Activated CD4-positive, CD25-positive, alpha-beta regulatory T cell (primary cell): ENCODE data around the gene MKRN2.
"Not testable (repeated sequence)": the region's sequence is repeated elsewhere in the genome, so short reads cannot be mapped to it uniquely, and the experiment has no call there.

Experiments
- DNase-seq, 4 experiments: peaks; one replicate each; lab custom pipeline; 2025; lab: John Stamatoyannopoulos, UW

MKRN2 gene

DNA sequence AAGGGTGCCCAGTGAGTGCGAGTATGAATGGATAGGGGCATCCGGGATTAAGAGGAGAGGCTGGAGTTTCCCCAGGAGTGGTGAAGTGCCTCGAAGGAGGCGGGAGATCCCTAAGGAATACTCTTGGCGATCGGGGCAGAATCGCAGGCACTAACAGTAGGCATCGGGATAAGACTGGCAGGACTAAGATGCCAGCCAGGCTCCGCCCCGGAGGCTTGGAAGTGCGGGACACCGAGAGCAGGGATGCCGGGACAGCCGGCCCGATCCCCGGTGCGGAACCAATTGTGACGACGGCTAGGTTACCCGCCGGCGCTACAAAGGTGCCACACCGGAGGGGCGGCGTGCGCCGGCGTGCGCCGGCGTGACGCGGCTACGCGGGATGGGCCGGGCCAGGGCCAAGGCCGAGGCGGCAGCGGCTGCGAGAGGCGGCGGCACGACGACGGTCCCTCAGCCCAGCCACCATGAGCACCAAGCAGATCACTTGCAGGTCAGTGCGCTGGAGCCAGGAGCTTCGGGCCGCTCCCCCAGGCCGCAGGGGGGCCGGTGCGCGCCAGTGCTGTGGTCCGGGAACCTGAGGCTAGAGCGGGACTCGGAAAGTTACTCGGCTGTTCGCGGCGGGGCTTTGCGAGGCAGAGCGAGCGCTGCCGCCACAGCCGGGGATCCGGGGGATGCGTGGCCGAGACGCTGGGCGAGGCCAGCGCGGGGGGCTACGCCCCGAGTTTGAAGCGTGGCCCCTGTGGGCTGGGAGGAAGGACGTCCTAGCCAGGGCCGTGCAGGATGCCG is at the start of gene MKRN2:
Gene MKRN2, plus strand, starts transcription at position 398 of the 783 bp plus-strand sequence. Its CDS starts 64 bp downstream, at position 462.
- peak; percentile 66 to 79 (median 74) for DNase-seq

DNA sequence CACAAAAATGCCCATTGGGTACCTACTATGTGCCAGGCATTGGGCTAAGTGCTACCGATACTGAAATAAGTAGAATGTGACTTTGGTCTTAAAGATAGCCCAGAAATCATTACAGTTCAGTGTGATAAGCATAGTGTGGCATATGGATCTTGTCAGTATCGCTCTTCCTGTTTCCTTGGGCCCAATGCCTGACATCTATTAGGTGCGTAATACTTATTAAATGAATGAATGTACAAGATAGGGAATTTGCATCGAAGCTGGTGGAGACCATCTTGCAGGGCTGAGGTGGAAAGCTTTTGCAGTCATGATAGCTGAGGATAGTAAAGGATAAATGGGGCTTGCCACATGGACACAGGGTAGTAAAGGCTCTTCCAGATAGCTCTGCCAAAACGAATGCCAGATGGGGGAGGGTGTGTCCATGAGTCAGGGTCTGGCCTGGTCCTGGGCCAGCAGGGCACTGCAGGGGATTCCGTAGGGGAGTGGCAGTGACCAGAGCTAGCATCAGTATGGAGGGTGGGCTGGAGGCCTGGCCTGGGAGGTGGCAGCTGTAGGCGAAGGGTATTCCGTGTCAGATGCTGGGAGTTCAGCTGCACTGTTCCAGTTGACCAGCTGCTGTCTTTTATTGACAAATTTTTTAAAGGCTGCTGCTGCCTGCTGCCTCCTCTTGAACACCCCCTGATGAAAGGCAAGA is 49.2 kb upstream of the MKRN2 start:
- DNase-seq: no peak

GRCh38 chr3:12508291-12508700 is 48.6 kb upstream of the MKRN2 start:
- no peak for DNase-seq

DNA sequence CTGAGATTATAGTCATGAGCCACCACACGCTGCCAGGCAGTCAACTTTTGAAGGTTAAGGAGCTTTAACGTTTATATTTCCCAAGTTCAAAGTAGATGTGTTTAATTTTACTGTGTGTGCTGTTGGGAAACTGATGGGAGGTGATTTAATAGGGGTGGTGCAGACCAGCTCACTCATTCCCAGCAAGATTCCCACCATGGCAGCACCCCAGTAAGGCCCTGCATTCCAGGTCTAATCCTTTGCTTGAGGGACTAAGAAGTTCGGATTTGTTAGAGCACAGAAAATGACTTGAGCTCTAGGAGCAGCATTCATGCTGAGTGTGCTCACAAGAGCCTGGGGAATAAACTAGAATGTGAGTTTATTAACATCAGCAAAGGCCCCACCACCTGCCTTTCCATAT is 47.4 kb upstream of the MKRN2 start:
- DNase-seq: no peak

DNA sequence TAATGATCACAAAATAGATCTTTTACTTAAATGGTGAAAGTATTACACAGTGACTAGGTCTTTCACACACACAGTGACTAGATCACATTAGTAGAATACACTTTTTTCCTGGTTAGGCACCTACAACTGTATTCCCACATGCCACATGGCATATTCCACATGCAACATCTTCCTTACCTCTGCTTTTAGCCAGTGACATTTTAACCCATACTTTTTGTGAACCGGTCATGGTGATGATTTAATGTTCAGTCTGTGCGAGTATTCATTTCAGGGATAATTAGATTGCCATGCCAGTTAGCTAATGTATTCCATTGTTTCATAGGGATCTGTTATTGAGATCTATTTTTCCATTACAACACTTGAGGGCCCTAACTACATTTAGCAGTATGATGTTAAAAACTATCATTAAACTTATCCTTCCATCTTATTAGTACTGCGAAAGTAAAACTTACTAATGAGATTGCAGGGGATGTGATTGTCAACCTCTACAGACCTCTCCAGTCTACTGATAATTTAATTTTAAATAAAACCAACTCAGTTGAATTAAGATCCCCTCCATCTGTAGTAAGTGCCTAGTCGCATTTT is 44.3 kb upstream of the MKRN2 start:
- DNase-seq: no peak

DNA sequence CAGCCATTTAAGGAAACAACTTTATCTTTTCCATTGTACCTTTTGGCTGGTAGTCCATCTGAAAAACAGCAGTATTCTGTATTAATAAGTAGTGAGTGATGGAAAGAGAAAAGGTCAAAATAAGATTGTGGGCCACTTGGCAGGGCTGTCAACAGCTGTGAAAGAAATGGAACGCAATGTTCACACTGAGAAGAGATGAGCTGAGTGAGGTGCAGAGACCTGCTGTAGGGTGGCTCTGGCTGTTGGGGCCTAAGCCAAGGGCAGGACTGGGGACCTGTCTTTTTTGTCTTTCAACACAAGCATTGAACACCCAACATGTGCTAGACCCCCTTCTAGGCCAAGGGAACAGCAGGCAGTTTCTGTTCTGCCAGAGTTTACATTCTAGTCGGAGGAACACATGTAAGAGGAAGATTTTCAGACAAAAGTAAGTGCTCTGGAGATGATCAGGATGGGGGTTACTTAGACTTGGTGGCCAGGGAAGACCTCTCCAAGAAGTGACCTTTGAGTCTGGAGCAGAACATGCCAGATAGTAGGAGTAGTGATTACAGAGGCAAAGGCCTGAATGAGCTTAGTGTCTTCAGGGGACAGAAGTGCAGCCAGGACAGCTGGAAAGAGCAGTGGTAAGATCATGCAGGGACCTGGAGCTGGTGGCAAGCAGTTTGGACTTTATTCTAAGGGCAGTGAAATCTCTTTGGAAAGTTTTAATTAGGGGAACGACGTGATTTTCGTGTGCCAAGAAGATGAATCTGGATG is 43.0 kb upstream of the MKRN2 start:
- DNase-seq: no peak

GRCh38 chr3:12515631-12516030 is 41.3 kb upstream of the MKRN2 start:
- no peak for DNase-seq

DNA sequence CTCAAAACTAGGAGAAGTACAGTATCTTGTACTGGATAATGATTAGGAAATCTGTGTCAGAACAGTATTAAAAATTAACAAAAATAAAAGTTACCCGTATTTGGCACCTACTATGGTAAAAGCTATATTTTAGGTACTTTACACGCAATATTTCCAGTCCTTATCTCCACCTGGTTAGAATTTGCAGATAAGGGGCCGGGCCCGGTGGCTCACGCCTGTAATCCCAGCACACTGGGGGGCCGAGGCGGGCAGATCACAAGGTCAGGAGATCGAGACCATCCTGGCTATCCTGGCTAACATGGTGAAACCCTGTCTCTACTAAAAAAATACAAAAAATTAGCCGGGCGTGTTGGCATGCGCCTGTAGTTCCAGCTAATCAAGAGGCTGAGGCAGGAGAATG is 40.0 kb upstream of the MKRN2 start:
- no peak for DNase-seq

GRCh38 chr3:12518261-12519028 is 38.4 kb upstream of the MKRN2 start:
- no peak for DNase-seq

- DNase-seq: no peak
Measured at GRCh38 chr3:12521010-12521409, 35.9 kb upstream of the MKRN2 start.

DNA sequence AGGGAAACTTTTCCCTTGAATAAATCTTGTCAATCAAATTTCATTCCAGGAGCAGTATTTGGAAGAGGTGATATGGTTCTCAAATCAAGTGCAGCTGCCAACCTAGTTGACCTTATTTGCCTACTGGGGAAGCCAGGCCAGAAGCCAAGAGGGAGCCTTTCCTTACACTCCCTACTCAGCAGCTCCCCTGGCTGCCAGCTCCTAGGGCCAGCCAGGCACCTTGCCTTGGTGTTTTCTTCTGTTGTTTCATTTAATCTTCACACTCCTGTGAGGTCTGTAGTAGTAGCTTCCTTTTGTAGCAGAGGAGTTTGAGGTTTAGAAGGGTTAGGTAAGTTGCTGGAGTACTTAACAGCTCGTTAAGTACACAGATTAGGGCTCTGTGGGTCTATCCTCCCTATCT is 34.2 kb upstream of the MKRN2 start:
- no peak for DNase-seq

- DNase-seq: no peak
Measured at GRCh38 chr3:12527757-12528143, 29.1 kb upstream of the MKRN2 start.

DNA sequence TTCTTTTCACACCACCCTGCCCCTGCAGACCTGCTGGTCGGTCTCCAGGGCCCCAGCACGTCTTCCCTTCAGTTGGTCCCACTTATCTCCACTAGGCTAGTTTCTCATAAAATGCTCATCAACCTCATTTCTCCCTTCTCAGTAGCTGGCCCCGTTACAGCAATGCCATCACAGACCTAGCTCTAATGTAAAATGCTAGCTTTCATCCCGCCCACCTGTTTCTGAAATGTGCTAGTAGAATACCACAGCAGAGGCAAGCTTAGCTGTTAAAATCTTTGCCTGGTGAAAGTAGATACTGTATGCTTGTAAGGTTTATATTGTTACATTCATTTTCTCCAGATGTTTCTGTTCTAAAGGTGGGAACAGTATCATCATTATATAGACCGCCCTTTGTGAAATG is 24.7 kb upstream of the MKRN2 start:
- no peak for DNase-seq

DNA sequence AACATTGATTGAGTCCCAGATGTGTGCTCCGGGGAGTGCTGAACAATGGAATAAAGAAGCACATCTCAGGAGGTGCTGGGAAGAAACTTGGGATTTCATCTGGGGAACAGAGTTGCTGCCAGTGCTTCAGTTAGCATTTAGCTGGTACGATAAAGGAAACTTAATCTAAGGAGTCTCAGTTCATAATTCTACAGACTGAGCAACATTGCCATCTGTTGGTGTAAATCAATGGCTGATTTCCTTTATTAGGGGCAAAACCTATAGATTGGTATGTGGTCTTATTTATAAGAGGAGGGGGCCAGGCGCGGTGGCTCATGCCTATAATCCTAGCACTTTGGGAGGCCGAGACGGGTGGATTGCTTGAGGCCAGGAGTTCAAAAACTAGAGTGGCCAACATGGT is 20.5 kb upstream of the MKRN2 start:
- no peak for DNase-seq

GRCh38 chr3:12541625-12542024 is 15.3 kb upstream of the MKRN2 start:
- DNase-seq: no peak

GRCh38 chr3:12543497-12543896 is 13.4 kb upstream of the MKRN2 start:
- not testable (repeated sequence) for DNase-seq

DNA sequence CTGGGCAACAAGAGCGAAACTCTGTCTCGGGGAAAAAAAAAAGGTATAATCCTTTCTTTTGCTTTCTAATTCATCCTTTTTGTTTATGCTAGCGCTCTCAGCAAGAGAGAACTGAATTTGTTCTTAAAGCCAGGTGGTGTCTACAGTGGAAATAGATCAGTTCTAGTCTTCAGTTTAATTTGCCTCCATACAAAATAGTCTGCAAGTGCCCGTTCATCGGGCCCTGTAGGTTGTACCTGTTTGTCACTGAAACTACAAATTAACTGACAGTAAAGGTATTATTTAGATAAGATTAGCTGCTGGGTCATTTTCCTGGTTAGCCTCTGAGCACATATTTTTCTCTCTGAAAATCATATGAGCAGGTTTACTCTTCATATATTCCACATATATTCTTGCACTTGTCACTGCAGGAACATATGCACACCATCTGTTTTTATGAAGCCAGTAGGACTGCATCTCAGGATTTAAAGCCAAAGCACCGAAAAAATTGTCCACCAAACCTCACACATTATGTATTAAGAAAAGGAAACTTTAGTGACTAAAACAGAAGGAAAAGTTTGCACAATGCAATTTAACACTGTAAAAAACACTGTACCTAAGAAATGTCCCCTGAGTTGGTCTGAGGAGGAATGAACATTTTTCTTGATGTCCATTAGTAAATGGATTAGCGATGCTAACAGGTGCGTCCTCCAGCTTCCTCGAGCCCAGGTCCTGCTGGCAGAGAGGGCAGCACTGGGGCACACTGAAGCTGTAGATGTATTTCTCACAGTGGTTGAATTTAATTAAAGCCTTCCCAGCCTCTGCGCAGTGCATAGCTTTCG is 12.0 kb upstream of the MKRN2 start:
- no peak for DNase-seq

- DNase-seq: no peak
Measured at GRCh38 chr3:12545473-12545791, 11.5 kb upstream of the MKRN2 start, which contains the start of gene MKRN2OS. Gene MKRN2OS (minus strand): TSS chr3:12545499. CDS start chr3:12545464, 35 bp downstream.

GRCh38 chr3:12549971-12550760 is 6.7 kb upstream of the MKRN2 start:
- no peak for DNase-seq

- DNase-seq: no peak
Measured at GRCh38 chr3:12553921-12554391, 2.9 kb upstream of the MKRN2 start.
